ENCODE measurements around the gene SFMBT2. TPM values are rescaled to one million over a fixed set of nuclear protein-coding genes. Genes with fewer than 3 reads are reported as not detected.

The SFMBT2 gene
- total and polyA plus RNA-seq, 10 of the 15 experiments (the other 5 are each of a cell fraction or from before 2014, with no cell fraction given): 2.8 to 29.6 (median 15.1) TPM

DNA sequence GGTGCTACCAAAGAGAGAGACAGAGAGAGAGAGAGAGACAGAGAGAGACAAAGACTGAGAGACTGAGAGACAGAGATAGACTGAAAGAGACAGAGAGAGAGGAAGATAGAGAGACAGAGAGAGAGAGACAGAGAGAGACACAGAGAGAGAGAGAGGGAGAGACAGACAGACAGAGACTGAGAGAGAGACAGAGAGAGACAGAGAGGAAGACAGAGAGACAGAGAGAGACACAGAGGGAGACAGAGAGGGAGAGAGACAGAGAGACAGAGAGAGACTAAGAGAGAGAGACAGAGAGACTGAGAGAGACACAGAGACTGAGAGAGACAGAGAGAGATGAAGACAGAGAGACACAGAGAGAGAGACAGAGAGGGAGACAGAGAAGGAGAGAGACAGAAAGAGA lies 91.2 kb downstream of the SFMBT2 start:
- DNase-seq (ENCODE audit: low read depth, low spot score): no peak
- in situ Hi-C loops (cut with MboI) (no loop called here), intact Hi-C loops (cut with micrococcal nuclease; ENCODE audit: unreplicated experiment) (no loop called here)
- BruUV-seq (replicated peaks): no TSS peak
- 0 out of 2 replicates have a peak, but pooled peaks have one; percentile 39 for TF ChIP-seq YBX1 (IDR thresholded peaks at IDR 0.05)
- TF ChIP-seq HDGF (IDR thresholded peaks at IDR 0.05): peak; percentile 55; the same call in 1 of the 2 replicates
- no peak for TF ChIP-seq CHD2 (IDR thresholded peaks at IDR 0.05; ENCODE audit: borderline replicate concordance, low read depth, low read length)
- peaks cover 6 to 11% of the 10 kb centered on the region in 2 experiments; a peak in 3 of 4 replicates for H3K36me3 ChIP-seq (ENCODE audit: control insufficient read depth in 2 of 2, insufficient read depth in 2 of 2, low read length in 1 of 2)
- peaks cover 28% of the 10 kb centered on the region for H3K4me1 ChIP-seq (ENCODE audit: control insufficient read depth, insufficient read depth, low read length)
- peak overlapping the region; percentile 37; the same call in 1 of the 2 replicates for H3K27ac ChIP-seq (ENCODE audit: control insufficient read depth, insufficient read depth)
- H3K4me3 ChIP-seq: 0 out of 2 replicates have a peak overlapping the region, but pooled peaks have one; percentile 26
- no peaks in the 10 kb centered on the region; the same call in 1 of the 2 replicates for H4K20me1 ChIP-seq (ENCODE audit: control insufficient read depth, insufficient read depth)
- CTCF ChIA-PET: interaction anchor here (0.7 to 1.5 kb wide), 2 partner anchors 13 to 17 kb away, joined by 3 to 4 read pairs; no protein-coding TSS in a partner anchor
- SMC1A ChIA-PET (ENCODE audit: uncharacterized antibody, unreplicated experiment): interaction anchor here (1.1 kb wide), 1 partner anchor 18 kb away, joined by 3 read pairs; no protein-coding TSS in a partner anchor
- H2AFZ ChIP-seq (ENCODE audit: control insufficient read depth, low read depth, low read length): no peak overlapping the region
- H3K79me2 ChIP-seq (ENCODE audit: control insufficient read depth, insufficient read depth, low read length): peaks cover 60% of the 10 kb centered on the region
- H3K9me3 ChIP-seq (replicated peaks; ENCODE audit: control insufficient read depth, insufficient read depth, low read length): peaks cover 7% of the 10 kb centered on the region
- H3K9ac ChIP-seq (ENCODE audit: control insufficient read depth, insufficient read depth, low read length): no peak overlapping the region
- no peak overlapping the region; the same call in 1 of the 2 replicates for H3K4me2 ChIP-seq (ENCODE audit: control insufficient read depth, insufficient read depth)
- no peak for ATAC-seq
- H3K27me3 ChIP-seq (replicated peaks in 1 of 2; ENCODE audit: control insufficient read depth in 2 of 2, insufficient read depth in 2 of 2, low read length in 1 of 2): no peaks in the 10 kb centered on the region
- no peak for FAIRE-seq
- RAD21 ChIA-PET (ENCODE audit: unreplicated experiment): no interaction called here
- POLR2A ChIA-PET: no interaction called here

DNA sequence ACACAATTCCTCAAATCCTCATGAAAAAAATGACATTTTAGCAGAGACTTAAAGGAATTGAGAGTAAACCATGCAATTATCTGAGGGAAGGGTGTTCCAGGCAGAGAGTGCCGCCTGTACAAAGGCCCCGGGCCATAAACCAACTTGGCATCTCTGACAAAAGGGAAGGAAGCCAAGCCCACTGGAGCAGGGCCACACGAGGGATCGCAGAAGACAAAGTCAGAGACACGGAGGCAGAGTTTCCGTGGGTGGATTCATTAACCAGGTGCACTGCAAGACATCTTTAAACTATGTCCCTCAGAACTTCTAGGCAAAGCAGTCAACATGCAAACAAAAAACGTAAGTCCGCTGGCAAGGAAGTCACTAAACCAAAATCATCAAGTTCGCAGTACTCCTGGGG lies 92.0 kb downstream of the SFMBT2 start:
- H3K27me3 ChIP-seq (replicated peaks in 1 of 2; ENCODE audit: control insufficient read depth in 2 of 2, insufficient read depth in 2 of 2, low read length in 1 of 2): no peaks in the 10 kb centered on the region
- in situ Hi-C loops (cut with MboI): no loop called here
- peak overlapping the region; percentile 21; the same call in 1 of the 2 replicates for H3K9ac ChIP-seq (ENCODE audit: control insufficient read depth, insufficient read depth, low read length)
- H3K36me3 ChIP-seq (ENCODE audit: control insufficient read depth in 2 of 2, insufficient read depth in 2 of 2, low read length in 1 of 2): peaks cover 6 to 11% of the 10 kb centered on the region in 2 experiments; a peak in 3 of 4 replicates
- ChIA-PET SMC1A (ENCODE audit: uncharacterized antibody, unreplicated experiment) (interaction anchor here (1.1 kb wide), 1 partner anchor 19 kb away, joined by 3 read pairs; no protein-coding TSS in a partner anchor), RAD21 (ENCODE audit: unreplicated experiment) (no interaction called here), CTCF (interaction anchor here (0.7 to 1.5 kb wide), 2 partner anchors 14 to 16 kb away, joined by 3 to 4 read pairs; no protein-coding TSS in a partner anchor), POLR2A (no interaction called here)
- peak overlapping the region; percentile 37 for H3K27ac ChIP-seq (ENCODE audit: control insufficient read depth, insufficient read depth)
- peaks cover 65% of the 10 kb centered on the region for H3K79me2 ChIP-seq (ENCODE audit: control insufficient read depth, insufficient read depth, low read length)
- peak overlapping the region; percentile 19 for H2AFZ ChIP-seq (ENCODE audit: control insufficient read depth, low read depth, low read length)
- no peak for FAIRE-seq
- H3K4me1 ChIP-seq (ENCODE audit: control insufficient read depth, insufficient read depth, low read length): peaks cover 28% of the 10 kb centered on the region
- no peaks in the 10 kb centered on the region; the same call in 1 of the 2 replicates for H4K20me1 ChIP-seq (ENCODE audit: control insufficient read depth, insufficient read depth)
- BruUV-seq (replicated peaks): no TSS peak
- intact Hi-C loops (cut with micrococcal nuclease; ENCODE audit: unreplicated experiment): no loop called here
- WGBS (ENCODE audit: insufficient coverage, insufficient replicate concordance, low lambda C conversion rate, missing lambda C conversion rate): 36% methylated on average over 9 of the region's 9 CpGs
- peaks cover 5% of the 10 kb centered on the region for H3K9me3 ChIP-seq (replicated peaks; ENCODE audit: control insufficient read depth, insufficient read depth, low read length)
- no peak for DNase-seq (ENCODE audit: low read depth, low spot score)
- TF ChIP-seq EGR1 (IDR thresholded peaks at IDR 0.05; ENCODE audit: borderline replicate concordance in 1 of 2, low read depth in 2 of 2, low read length in 2 of 2) (0 out of 3 replicates have a peak, but pooled peaks of 1 of the 2 experiments have one; percentile 9), MYB (IDR thresholded peaks at IDR 0.05; ENCODE audit: borderline replicate concordance, low read depth, low read length) (no peak)
- TF ChIP-seq, protein P1, sequence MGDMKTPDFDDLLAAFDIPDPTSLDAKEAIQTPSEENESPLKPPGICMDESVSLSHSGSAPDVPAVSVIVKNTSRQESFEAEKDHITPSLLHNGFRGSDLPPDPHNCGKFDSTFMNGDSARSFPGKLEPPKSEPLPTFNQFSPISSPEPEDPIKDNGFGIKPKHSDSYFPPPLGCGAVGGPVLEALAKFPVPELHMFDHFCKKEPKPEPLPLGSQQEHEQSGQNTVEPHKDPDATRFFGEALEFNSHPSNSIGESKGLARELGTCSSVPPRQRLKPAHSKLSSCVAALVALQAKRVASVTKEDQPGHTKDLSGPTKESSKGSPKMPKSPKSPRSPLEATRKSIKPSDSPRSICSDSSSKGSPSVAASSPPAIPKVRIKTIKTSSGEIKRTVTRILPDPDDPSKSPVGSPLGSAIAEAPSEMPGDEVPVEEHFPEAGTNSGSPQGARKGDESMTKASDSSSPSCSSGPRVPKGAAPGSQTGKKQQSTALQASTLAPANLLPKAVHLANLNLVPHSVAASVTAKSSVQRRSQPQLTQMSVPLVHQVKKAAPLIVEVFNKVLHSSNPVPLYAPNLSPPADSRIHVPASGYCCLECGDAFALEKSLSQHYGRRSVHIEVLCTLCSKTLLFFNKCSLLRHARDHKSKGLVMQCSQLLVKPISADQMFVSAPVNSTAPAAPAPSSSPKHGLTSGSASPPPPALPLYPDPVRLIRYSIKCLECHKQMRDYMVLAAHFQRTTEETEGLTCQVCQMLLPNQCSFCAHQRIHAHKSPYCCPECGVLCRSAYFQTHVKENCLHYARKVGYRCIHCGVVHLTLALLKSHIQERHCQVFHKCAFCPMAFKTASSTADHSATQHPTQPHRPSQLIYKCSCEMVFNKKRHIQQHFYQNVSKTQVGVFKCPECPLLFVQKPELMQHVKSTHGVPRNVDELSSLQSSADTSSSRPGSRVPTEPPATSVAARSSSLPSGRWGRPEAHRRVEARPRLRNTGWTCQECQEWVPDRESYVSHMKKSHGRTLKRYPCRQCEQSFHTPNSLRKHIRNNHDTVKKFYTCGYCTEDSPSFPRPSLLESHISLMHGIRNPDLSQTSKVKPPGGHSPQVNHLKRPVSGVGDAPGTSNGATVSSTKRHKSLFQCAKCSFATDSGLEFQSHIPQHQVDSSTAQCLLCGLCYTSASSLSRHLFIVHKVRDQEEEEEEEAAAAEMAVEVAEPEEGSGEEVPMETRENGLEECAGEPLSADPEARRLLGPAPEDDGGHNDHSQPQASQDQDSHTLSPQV (IDR thresholded peaks at IDR 0.05): no peak
- H3K4me2 ChIP-seq (ENCODE audit: control insufficient read depth, insufficient read depth): peak overlapping the region; percentile 58
- peak overlapping the region; percentile 26; the same call in 1 of the 2 replicates for H3K4me3 ChIP-seq
- ATAC-seq: peak; percentile 42
